Choroid plexus epithelial cell (primary cell): Measurements from ENCODE around the gene OLR1.
A peak's percentile ranks its signal among the peaks of the same experiment; 100 is the strongest.

Experiments used
- DNase-seq: peaks from one replicate; pipeline ENCODE4 v3.0.0-alpha.2; 2010; ENCODE audit warnings: low read depth
- H3K4me3 ChIP-seq: 2 replicates; pipeline ENCODE4 v1.5.1; 2011; ENCODE audit warnings: low read depth, mild to moderate bottlenecking, control low read depth, low read length, moderate library complexity
- CTCF ChIP-seq: conservative IDR thresholded peaks from 2 replicates; pipeline ENCODE4 v1.5.1; 2011; ENCODE audit warnings: low read depth, mild to moderate bottlenecking, control low read depth, inconsistent platforms, low read length, moderate library complexity

Gene OLR1

GRCh38 chr12:10153271-10154144 lies 18.4 kb downstream of the OLR1 start:
- DNase-seq = peak; percentile 81
- peak; percentile 80 for TF ChIP-seq CTCF
- peak overlapping the region; percentile 68 for H3K4me3 ChIP-seq

GRCh38 chr12:10151621-10152020 lies 20.3 kb downstream of the OLR1 start:
- no peak for TF ChIP-seq CTCF
- H3K4me3 ChIP-seq = no peak overlapping the region
- no peak for DNase-seq

GRCh38 chr12:10147714-10148403 lies 24.1 kb downstream of the OLR1 start:
- H3K4me3 ChIP-seq = no peak overlapping the region
- no peak for TF ChIP-seq CTCF
- DNase-seq = no peak

- TF ChIP-seq CTCF = no peak
- peak; percentile 58 for DNase-seq
- no peak overlapping the region for H3K4me3 ChIP-seq
Measured at GRCh38 chr12:10142976-10143589, 28.8 kb downstream of the OLR1 start.

DNA sequence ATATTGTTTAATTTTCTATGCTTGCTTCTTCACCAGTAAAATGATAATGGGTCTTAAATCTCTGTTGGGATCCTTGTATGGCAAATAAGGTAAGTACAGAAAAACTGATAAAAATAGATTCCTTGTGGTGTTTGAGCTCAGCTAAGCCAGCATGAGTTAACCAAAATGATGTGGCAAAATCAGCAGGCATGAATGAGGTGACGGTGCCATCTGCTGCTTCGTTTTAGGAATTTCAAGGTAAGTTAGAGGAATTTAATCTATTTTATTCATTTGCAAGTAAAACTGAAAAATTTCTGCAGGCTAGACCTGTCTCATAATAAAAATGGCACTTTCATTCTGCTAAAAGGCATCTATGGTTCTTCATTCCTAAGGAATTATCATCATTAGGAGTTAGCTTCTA lies 31.9 kb downstream of the OLR1 start:
- no peak overlapping the region for H3K4me3 ChIP-seq
- DNase-seq = peak; percentile 87
- peak; percentile 74 for TF ChIP-seq CTCF

DNA sequence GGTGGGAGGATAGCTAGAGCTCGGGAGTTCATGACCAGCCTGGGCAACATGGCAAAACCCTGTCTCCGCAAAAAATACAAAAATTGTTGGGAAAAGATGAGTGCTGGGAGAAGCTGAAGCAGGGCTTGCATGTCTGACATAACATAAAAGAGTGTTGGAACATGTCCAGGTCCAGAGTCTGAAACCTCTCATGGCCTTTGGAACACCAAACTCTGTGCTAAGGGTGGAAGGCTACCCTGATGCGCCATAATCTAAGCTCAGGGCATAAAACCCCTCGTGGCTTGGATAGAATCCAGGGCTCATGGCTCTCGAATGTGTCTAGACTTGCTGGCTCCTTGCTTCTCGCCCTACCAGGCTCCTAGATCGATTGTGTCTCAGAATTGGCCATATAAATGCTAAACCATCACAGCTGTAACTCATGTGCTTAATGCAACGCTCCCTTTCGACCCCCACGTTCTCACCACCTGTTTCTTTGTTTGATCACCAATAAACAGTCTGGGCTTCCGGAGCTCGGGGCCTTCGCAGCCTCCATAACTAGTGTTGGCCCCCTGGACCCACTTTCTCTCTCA lies 35.2 kb downstream of the OLR1 start:
- TF ChIP-seq CTCF = no peak
- no peak for DNase-seq
- no peak overlapping the region for H3K4me3 ChIP-seq
